Liver (tissue), 9 donors: ENCODE data around the gene LCT. TPM values are rescaled to one million over a fixed set of nuclear protein-coding genes. Genes with fewer than 3 reads are reported as not detected.

Source experiments
- DNase-seq: peaks from one replicate; pipeline ENCODE4 v3.0.0-alpha.2; 2017; ENCODE audit warnings: low spot score
- H3K27ac ChIP-seq, 2 donors: one replicate each; pipeline ENCODE4 v1.7.0; 2013; ENCODE audit warnings: inconsistent platforms in 2 of 2, low read length in 2 of 2, control low read depth in 1 of 2, low read depth in 1 of 2, mild to moderate bottlenecking in 1 of 2
- H3K27me3 ChIP-seq, 4 donors: one replicate each; pipeline versions ENCODE4 v1.6.1 to v1.7.0; 2013; ENCODE audit warnings: low read length in 3 of 4, inconsistent platforms in 1 of 4, mild to moderate bottlenecking in 1 of 4, moderate library complexity in 1 of 4; ENCODE audit not compliant: control insufficient read depth in 4 of 4, insufficient read depth in 4 of 4
- H3K36me3 ChIP-seq, 4 donors: one replicate each; pipeline versions ENCODE4 v1.6.1 to v1.7.0; 2013; ENCODE audit warnings: low read length in 3 of 4, mild to moderate bottlenecking in 3 of 4, low read depth in 1 of 4, moderate library complexity in 1 of 4; ENCODE audit not compliant: control insufficient read depth in 4 of 4, insufficient read depth in 3 of 4
- H3K4me1 ChIP-seq, 4 donors: one replicate each; pipeline versions ENCODE4 v1.6.1 to v1.7.0; 2013; ENCODE audit warnings: low read length in 3 of 4, mild to moderate bottlenecking in 3 of 4, moderate library complexity in 1 of 4; ENCODE audit not compliant: control insufficient read depth in 4 of 4, insufficient read depth in 4 of 4
- H3K4me3 ChIP-seq, 3 donors: one replicate each; pipeline versions ENCODE4 v1.6.1 to v1.7.0; 2013; ENCODE audit warnings: low read length in 3 of 3, control low read depth in 1 of 3, low read depth in 1 of 3, mild to moderate bottlenecking in 1 of 3
- H3K9ac ChIP-seq, 2 donors: one replicate each; pipeline ENCODE4 v1.7.0; 2013; ENCODE audit warnings: low read length in 2 of 2, mild to moderate bottlenecking in 2 of 2, moderate library complexity in 2 of 2, control low read depth in 1 of 2, low read depth in 1 of 2
- H3K9me3 ChIP-seq, 4 donors: one replicate each; pipeline versions ENCODE4 v1.6.1 to v1.7.0; 2013; ENCODE audit warnings: low read length in 3 of 4; ENCODE audit not compliant: control insufficient read depth in 4 of 4
- ATF3 ChIP-seq: IDR thresholded peaks from 2 replicates; pipeline ENCODE4 v1.6.1; 2016; ENCODE audit warnings: antibody characterized with exemption
- CTCF ChIP-seq: fragments of 150-350 bp; IDR thresholded peaks from 2 replicates; pipeline ENCODE4 v1.5.1; 2017; ENCODE audit warnings: improper control_type of control experiment, low read depth, low read length; ENCODE audit not compliant: missing input control
- EGR1 ChIP-seq, 2 donors: IDR thresholded peaks; 2 replicates each; pipeline ENCODE4 v1.6.1; 2016 to 2018; ENCODE audit warnings: antibody characterized with exemption in 2 of 2, low read depth in 2 of 2
- FOXA1 ChIP-seq: IDR thresholded peaks from 2 replicates; pipeline ENCODE4 v1.6.1; 2016; ENCODE audit warnings: antibody characterized with exemption
- FOXA2 ChIP-seq: IDR thresholded peaks from 2 replicates; pipeline ENCODE4 v1.6.1; 2016; ENCODE audit warnings: antibody characterized with exemption
- GABPA ChIP-seq, 2 donors: IDR thresholded peaks in 1 of 2; conservative IDR thresholded peaks in 1 of 2; 2 replicates each; pipeline ENCODE4 v1.6.1; 2016; ENCODE audit warnings: antibody characterized with exemption in 2 of 2, mild to moderate bottlenecking in 1 of 2, moderate library complexity in 1 of 2
- HNF4A ChIP-seq, 2 donors: conservative IDR thresholded peaks; 2 replicates each; pipeline ENCODE4 v1.6.1; 2016; ENCODE audit warnings: antibody characterized with exemption in 2 of 2, mild to moderate bottlenecking in 2 of 2
- HNF4G ChIP-seq: IDR thresholded peaks from 2 replicates; pipeline ENCODE4 v1.6.1; 2016; ENCODE audit warnings: antibody characterized with exemption
- JUND ChIP-seq, 2 donors: IDR thresholded peaks; 2 replicates each; pipeline ENCODE4 v1.6.1; 2016; ENCODE audit warnings: antibody characterized with exemption in 2 of 2
- NR2F2 ChIP-seq: IDR thresholded peaks from 2 replicates; pipeline ENCODE4 v1.6.1; 2016; ENCODE audit warnings: antibody characterized with exemption
- RAD21 ChIP-seq, 2 donors: IDR thresholded peaks; 2 replicates each; pipeline ENCODE4 v1.6.1; 2016; ENCODE audit warnings: antibody characterized with exemption in 2 of 2, mild to moderate bottlenecking in 2 of 2
- REST ChIP-seq: IDR thresholded peaks from 2 replicates; pipeline ENCODE4 v1.6.1; 2016; ENCODE audit warnings: antibody characterized with exemption, mild to moderate bottlenecking
- RXRA ChIP-seq, 2 donors: IDR thresholded peaks; 2 replicates each; pipeline ENCODE4 v1.6.1; 2017 to 2018; ENCODE audit warnings: antibody characterized with exemption in 2 of 2, mild to moderate bottlenecking in 1 of 2
- SP1 ChIP-seq: IDR thresholded peaks from 2 replicates; pipeline ENCODE4 v1.6.1; 2018; ENCODE audit warnings: antibody characterized with exemption, mild to moderate bottlenecking
- TAF1 ChIP-seq: conservative IDR thresholded peaks from 2 replicates; pipeline ENCODE4 v1.6.1; 2016; ENCODE audit warnings: antibody characterized with exemption, mild to moderate bottlenecking
- YY1 ChIP-seq: IDR thresholded peaks from 2 replicates; pipeline ENCODE4 v1.6.1; 2016; ENCODE audit warnings: antibody characterized with exemption, mild to moderate bottlenecking
- WGBS: extraction: QIAGEN DNeasy Blood & Tissue Kit; methylation state at CpG from one replicate; pipeline ENCODE4 v1.1.7; 2013; 5-methylcytosine and 5-hydroxymethylcytosine counted together
- polyA plus RNA-seq, 2 donors: library from polyadenylated mRNA; stranded (reverse) in 1 of 2; unstranded in 1 of 2; fragments of 200-250 nt in 1 of 2; fragments of >200 nt in 1 of 2; fragmentation: Nextera tagmentation in 1 of 2; extraction: Ambion mirVana in 1 of 2; gene quantifications; one replicate each; pipeline versions ENCODE4 v1.2.1 to v1.2.3, GENCODE V29; 2013 to 2015
- total RNA-seq, 2 donors: library from RNA; depleted of rRNA; stranded (reverse); fragments of >200 nt; gene quantifications; one replicate each; pipeline ENCODE4 v1.2.3, GENCODE V29; 2014
- TF ChIP-seq, protein P1 (sequence below): IDR thresholded peaks from 2 replicates; pipeline ENCODE4 v1.6.1; 2016; ENCODE audit warnings: antibody characterized with exemption
- TF ChIP-seq, protein P2 (sequence below): IDR thresholded peaks from 2 replicates; pipeline ENCODE4 v1.6.1; 2016; ENCODE audit warnings: antibody characterized with exemption
- donor health status: healthy.
- donor health status: healthy.
- donor health status: healthy.
- donor health status: healthy.
- donor health status: healthy.

LCT gene
- total and polyA plus RNA-seq, 4 donors, result not detected

DNA sequence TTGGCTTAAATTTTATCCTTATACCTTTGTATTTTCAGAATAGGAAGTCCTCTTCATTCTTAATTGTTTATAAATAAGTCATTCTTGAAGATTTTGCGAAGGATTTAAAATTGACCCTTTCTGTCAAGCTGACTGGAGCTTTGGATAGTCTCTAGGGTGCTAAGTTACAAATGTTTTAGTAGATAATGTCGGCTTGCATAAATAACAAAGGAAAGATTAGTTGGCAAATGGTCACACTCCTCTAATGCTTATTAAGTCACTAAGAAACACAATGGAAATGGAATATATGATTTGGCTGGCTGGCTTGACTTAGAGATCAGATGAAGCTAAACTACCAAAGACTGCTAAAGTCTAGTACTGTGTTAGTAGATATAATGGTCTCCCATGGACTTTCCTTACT, 54.8 kb downstream of the LCT start:
- H3K27ac ChIP-seq, result no peak overlapping the region
- WGBS, result 97% methylated on average over 2 of the region's 2 CpGs
- peaks cover 8 to 70% (median 56%) of the 10 kb centered on the region in 4 donors for H3K36me3 ChIP-seq
- H3K9ac ChIP-seq, result no peak overlapping the region
- no peaks in the 10 kb centered on the region for H3K27me3 ChIP-seq
- TF ChIP-seq NR2F2, result no peak
- no peak for TF ChIP-seq HNF4G
- TF ChIP-seq, protein P1, sequence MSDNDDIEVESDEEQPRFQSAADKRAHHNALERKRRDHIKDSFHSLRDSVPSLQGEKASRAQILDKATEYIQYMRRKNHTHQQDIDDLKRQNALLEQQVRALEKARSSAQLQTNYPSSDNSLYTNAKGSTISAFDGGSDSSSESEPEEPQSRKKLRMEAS, result no peak
- no peak for TF ChIP-seq GABPA (IDR thresholded peaks at IDR 0.05 in 1 of 2, conservative IDR thresholded peaks at IDR 0.05 in 1 of 2)
- no peak for TF ChIP-seq CTCF
- TF ChIP-seq REST, result no peak
- no peak for TF ChIP-seq TAF1
- no peak for TF ChIP-seq EGR1 (IDR thresholded peaks at IDR 0.05; ENCODE audit: low read depth in 2 of 2)
- no peak for TF ChIP-seq FOXA1
- no peak for TF ChIP-seq RAD21 (IDR thresholded peaks at IDR 0.05)
- TF ChIP-seq SP1, result no peak
- TF ChIP-seq JUND (IDR thresholded peaks at IDR 0.05), result no peak
- TF ChIP-seq ATF3, result no peak
- TF ChIP-seq HNF4A (conservative IDR thresholded peaks at IDR 0.05), result no peak
- TF ChIP-seq, protein P2, sequence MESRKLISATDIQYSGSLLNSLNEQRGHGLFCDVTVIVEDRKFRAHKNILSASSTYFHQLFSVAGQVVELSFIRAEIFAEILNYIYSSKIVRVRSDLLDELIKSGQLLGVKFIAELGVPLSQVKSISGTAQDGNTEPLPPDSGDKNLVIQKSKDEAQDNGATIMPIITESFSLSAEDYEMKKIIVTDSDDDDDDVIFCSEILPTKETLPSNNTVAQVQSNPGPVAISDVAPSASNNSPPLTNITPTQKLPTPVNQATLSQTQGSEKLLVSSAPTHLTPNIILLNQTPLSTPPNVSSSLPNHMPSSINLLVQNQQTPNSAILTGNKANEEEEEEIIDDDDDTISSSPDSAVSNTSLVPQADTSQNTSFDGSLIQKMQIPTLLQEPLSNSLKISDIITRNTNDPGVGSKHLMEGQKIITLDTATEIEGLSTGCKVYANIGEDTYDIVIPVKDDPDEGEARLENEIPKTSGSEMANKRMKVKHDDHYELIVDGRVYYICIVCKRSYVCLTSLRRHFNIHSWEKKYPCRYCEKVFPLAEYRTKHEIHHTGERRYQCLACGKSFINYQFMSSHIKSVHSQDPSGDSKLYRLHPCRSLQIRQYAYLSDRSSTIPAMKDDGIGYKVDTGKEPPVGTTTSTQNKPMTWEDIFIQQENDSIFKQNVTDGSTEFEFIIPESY, result no peak
- no peak for TF ChIP-seq YY1
- TF ChIP-seq FOXA2, result no peak
- no peak for TF ChIP-seq RXRA (IDR thresholded peaks at IDR 0.05)
- DNase-seq, result no peak
- no peaks in the 10 kb centered on the region for H3K9me3 ChIP-seq
- H3K4me3 ChIP-seq, result no peak overlapping the region
- no peaks in the 10 kb centered on the region for H3K4me1 ChIP-seq
